ENCODE measurements around the gene FYN. TPM values are rescaled to one million over a fixed set of nuclear protein-coding genes. Genes with fewer than 3 reads are reported as not detected.

The FYN gene
- total RNA-seq, 2 donors from 2014 or later, result 13.7 to 103 TPM

DNA sequence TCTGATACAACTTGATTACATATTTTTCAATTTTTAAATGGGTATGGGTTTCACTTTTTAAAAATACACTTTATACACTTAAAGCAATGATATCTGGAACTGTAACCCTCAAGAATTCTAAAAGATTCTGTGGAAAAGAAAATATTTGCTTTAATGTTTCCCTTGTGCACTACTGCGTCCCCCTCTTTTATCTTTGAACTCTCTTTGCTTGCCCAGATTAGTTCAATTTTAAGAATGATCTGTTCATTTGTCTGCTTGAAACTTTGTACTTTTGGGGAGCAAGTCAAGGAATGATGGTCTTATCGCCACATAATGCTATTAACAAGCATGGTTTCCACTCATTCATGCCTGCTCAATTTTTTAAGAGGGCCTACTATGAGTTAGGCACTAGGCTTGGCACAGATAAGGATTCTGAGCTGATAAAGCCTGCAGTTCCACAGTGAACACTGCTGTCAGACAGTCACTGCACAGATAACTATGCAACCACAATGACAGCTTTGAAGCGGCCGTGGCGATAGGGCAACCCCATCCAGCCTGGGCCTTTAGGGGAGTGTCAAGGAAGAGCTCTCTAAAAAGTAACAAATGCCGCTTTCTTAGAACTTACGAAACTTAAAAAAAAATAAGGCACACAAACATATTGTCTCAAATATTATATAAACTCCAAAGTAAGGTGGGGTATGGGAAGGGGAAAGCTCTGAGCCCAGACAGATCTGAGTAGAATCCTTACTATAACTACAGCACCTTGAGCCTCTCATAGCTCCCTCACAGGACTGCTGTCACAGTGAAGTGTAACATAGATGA is 29.7 kb downstream of the FYN start:
- 90% methylated on average over 7 of the region's 7 CpGs for WGBS
- Histone ChIP-seq H3K9me3 (no peaks in the 10 kb centered on the region), H3K4me3 (no peak overlapping the region), H3K4me1 (replicated peaks) (no peaks in the 10 kb centered on the region), H3K27me3 (replicated peaks; ENCODE audit: insufficient read depth) (no peaks in the 10 kb centered on the region), H3K36me3 (no peaks in the 10 kb centered on the region), H3K27ac (no peak overlapping the region)
- intact Hi-C loops (cut with DNase I), result no loop called here
- DNase-seq (ENCODE audit: low spot score), result no peak
- TF ChIP-seq POLR2A (IDR thresholded peaks at IDR 0.05) (no peak), POLR2AphosphoS5 (IDR thresholded peaks at IDR 0.05) (no peak), CTCF (IDR thresholded peaks at IDR 0.05) (no peak)

- 68% methylated on average over 4 of the region's 4 CpGs for WGBS
- H3K9me3 ChIP-seq, result no peaks in the 10 kb centered on the region
- no peaks in the 10 kb centered on the region for H3K27me3 ChIP-seq (replicated peaks; ENCODE audit: insufficient read depth)
- no peaks in the 10 kb centered on the region for H3K36me3 ChIP-seq
- no peak overlapping the region for H3K27ac ChIP-seq
- intact Hi-C loops (cut with DNase I), result no loop called here
- TF ChIP-seq CTCF (IDR thresholded peaks at IDR 0.05) (no peak), POLR2A (IDR thresholded peaks at IDR 0.05) (no peak), POLR2AphosphoS5 (IDR thresholded peaks at IDR 0.05) (no peak)
- H3K4me3 ChIP-seq, result no peak overlapping the region
- no peaks in the 10 kb centered on the region for H3K4me1 ChIP-seq (replicated peaks)
- DNase-seq (ENCODE audit: low spot score), result no peak
These were observed 30.4 kb downstream of the FYN start for GRCh38 chr6:111842891-111843290.

GRCh38 chr6:111842271-111842822 is 30.9 kb downstream of the FYN start:
- H3K27me3 ChIP-seq (replicated peaks; ENCODE audit: insufficient read depth), result no peaks in the 10 kb centered on the region
- H3K4me1 ChIP-seq (replicated peaks), result no peaks in the 10 kb centered on the region
- no peak for DNase-seq (ENCODE audit: low spot score)
- WGBS, result 92% methylated on average over 9 of the region's 9 CpGs
- H3K9me3 ChIP-seq, result no peaks in the 10 kb centered on the region
- TF ChIP-seq CTCF (IDR thresholded peaks at IDR 0.05), result no peak
- TF ChIP-seq POLR2AphosphoS5 (IDR thresholded peaks at IDR 0.05), result no peak
- TF ChIP-seq POLR2A (IDR thresholded peaks at IDR 0.05), result no peak
- intact Hi-C loops (cut with DNase I), result no loop called here
- no peak overlapping the region for H3K4me3 ChIP-seq
- H3K27ac ChIP-seq, result no peak overlapping the region
- H3K36me3 ChIP-seq, result no peaks in the 10 kb centered on the region

DNA sequence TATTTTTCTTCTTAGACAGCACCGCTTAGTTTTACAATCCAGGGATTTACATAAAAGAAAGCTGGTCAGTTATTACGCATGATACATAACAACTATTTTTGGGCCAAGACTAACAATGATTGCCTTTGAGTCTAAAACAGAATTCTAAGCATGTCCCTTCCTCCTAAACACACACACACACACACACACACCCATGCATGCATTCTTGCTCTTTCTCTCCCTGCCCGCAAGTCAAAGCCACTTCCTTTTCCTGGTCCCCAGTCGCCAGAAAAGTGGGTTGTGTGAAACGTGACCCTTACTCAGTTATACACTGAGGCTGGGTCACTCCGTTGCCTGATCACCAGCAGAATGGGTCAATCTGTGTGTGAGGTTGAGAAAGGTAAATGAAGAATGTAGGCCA is 31.4 kb downstream of the FYN start:
- no peak for DNase-seq (ENCODE audit: low spot score)
- Histone ChIP-seq H3K27me3 (replicated peaks; ENCODE audit: insufficient read depth) (no peaks in the 10 kb centered on the region), H3K4me1 (replicated peaks) (no peaks in the 10 kb centered on the region), H3K27ac (no peak overlapping the region), H3K4me3 (no peak overlapping the region), H3K9me3 (no peaks in the 10 kb centered on the region), H3K36me3 (no peaks in the 10 kb centered on the region)
- TF ChIP-seq CTCF (IDR thresholded peaks at IDR 0.05) (no peak), POLR2AphosphoS5 (IDR thresholded peaks at IDR 0.05) (no peak), POLR2A (IDR thresholded peaks at IDR 0.05) (no peak)
- 62% methylated on average over 6 of the region's 6 CpGs for WGBS
- intact Hi-C loops (cut with DNase I), result no loop called here

GRCh38 chr6:111840803-111841202 is 32.4 kb downstream of the FYN start:
- no peaks in the 10 kb centered on the region for H3K9me3 ChIP-seq
- H3K4me1 ChIP-seq (replicated peaks), result no peaks in the 10 kb centered on the region
- DNase-seq (ENCODE audit: low spot score), result no peak
- no peak overlapping the region for H3K27ac ChIP-seq
- no peaks in the 10 kb centered on the region for H3K27me3 ChIP-seq (replicated peaks; ENCODE audit: insufficient read depth)
- intact Hi-C loops (cut with DNase I), result no loop called here
- TF ChIP-seq POLR2A (IDR thresholded peaks at IDR 0.05) (no peak), POLR2AphosphoS5 (IDR thresholded peaks at IDR 0.05) (no peak)
- WGBS, result 95% methylated on average over 5 of the region's 5 CpGs
- H3K4me3 ChIP-seq, result no peak overlapping the region
- no peaks in the 10 kb centered on the region for H3K36me3 ChIP-seq
